Coronary artery (tissue), 2 donors: ENCODE data around the gene PTBP1.
"Not testable (repeated sequence)": the region's sequence is repeated elsewhere in the genome, so short reads cannot be mapped to it uniquely, and the experiment has no call there.

Experiments
- DNase-seq: peaks from one replicate; pipeline ENCODE4 v3.0.0-alpha.2; 2017; ENCODE audit warnings: low spot score
- H3K27ac ChIP-seq, 2 donors: fragments of 200-600 bp; sonication (generic); one replicate each; pipeline ENCODE4 v1.5.1; 2016 to 2019
- H3K4me3 ChIP-seq: fragments of 200-600 bp; sonication (generic); 2 replicates; pipeline ENCODE4 v1.5.1; 2016; ENCODE audit warnings: mild to moderate bottlenecking, moderate library complexity
- CTCF ChIP-seq: fragments of 200-600 bp; sonication (generic); IDR thresholded peaks from one replicate; pipeline ENCODE4 v1.5.1; 2019; ENCODE audit warnings: antibody characterized with exemption

PTBP1 gene

GRCh38 chr19:815775-816499 lies 18.7 kb downstream of the PTBP1 start:
- Histone ChIP-seq H3K4me3 (no peak overlapping the region), H3K27ac (no peak overlapping the region)
- DNase-seq: no peak
- no peak for TF ChIP-seq CTCF

DNA sequence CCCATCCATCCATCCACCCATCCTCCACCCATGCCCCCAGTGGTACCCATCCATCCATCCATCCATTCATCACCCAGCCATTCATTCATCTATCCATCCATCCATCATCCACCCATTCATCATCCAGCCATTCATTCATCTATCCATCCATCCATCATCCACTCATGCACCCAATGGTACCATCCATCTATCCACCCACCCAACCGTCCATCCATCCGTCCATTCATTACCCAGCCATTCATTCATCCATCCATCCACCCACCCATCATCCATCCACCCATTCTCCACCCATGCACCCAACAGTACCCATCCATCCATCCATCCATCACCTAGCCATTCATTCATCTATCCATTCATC lies 19.2 kb downstream of the PTBP1 start:
- Histone ChIP-seq H3K4me3 (no peak overlapping the region), H3K27ac (no peak overlapping the region)
- TF ChIP-seq CTCF: no peak
- DNase-seq: no peak

DNA sequence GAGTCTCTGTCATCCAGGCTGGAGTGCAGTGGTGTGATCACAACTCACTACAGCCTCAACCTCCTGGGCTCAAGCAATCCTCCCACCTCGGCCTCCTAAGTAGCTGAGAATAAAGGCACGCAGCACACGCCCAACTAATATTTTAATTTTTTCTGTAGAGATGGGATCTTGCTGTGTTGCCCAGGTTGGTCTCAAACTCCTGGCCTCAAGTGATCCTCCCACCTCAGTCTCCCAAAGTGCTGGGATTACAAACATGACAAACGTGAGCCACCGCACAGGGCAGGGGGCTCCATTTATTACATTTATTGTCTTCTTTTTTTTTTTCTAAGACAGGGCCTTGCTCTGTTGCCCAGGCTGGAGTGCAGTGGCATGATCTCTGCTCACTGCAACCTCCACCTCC lies 23.0 kb downstream of the PTBP1 start:
- H3K27ac ChIP-seq, H3K4me3 ChIP-seq, DNase-seq: not testable (repeated sequence)

DNA sequence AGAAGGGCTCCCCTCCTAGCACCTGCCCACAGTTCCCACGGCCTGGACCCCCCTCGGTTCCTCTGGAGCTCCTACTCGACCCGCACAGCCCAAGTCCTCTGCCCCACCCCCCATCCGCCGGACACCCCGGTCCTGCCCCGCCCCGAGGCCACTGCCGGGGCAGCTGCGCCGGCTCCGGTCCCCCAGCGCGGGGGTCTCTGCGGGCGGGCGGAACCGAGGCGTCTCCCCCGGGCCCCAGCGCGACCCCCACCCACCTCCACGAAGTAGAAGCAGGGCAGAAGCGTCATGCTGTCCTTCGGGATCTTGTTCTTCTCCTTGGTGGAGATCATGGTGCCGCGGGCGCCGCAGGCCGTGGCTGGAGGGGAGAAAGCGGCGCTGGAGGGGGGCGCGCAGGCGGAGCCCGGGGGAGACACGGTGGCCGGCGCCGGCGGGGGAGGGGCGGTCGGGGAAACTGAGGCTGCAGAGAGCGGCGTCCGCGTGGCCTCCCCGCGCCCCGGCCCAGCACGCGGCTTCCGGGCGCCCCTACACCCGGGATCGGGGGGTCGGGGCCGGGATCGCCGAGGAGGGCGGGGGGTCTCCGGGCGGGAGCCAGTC lies 24.1 kb downstream of the PTBP1 start:
- TF ChIP-seq CTCF: no peak
- DNase-seq: no peak
- peak overlapping the region; percentile 66 for H3K4me3 ChIP-seq
- H3K27ac ChIP-seq: no peak overlapping the region

DNA sequence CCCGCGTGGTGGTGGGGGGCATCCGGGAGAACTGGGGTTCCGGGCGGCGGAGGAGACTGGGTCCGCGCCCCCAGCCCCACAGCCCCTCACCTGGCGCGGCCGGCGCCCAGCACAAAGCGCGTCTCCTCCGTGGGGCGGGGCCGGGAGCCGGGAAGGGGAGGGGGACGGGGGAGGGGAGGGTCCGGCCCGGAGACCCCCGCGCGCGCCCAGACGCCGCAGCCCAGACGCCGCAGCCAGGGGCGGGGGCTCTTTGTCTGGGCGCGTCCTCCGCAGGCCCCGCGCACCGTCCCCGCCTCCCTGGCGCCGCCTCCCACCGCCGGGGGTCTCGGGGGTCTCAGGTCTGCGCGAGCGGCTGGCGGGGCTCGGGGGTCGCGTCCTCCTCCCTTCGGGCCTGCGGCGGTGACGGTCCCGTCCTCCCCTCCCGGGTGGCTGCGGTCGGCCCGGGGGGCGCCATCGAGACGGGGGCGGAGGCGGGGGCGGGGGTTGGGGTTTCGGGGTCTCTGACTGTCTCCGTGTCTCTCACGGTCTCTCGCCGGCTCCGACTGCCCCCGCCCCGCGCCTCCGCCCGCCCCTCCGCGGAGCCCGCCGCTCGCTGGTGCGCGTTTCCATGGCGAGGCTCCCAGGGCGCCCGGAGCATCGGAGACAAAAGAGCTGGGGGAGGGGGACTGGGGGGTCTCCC lies 24.7 kb downstream of the PTBP1 start, which contains the start of gene PLPPR3:
Gene PLPPR3 (minus strand): TSS at position 131 of the 679 bp plus-strand sequence. CDS start 396 bp downstream, outside the sequence.
- no peak for TF ChIP-seq CTCF
- DNase-seq: no peak
- Histone ChIP-seq H3K4me3 (peak within 1 kb of the TSS; percentile 66), H3K27ac (no peak within 1 kb of the TSS)

- Histone ChIP-seq H3K27ac (no peak overlapping the region), H3K4me3 (no peak overlapping the region)
- TF ChIP-seq CTCF: no peak
- no peak for DNase-seq
These were observed 26.4 kb downstream of the PTBP1 start for GRCh38 chr19:823565-824121.

DNA sequence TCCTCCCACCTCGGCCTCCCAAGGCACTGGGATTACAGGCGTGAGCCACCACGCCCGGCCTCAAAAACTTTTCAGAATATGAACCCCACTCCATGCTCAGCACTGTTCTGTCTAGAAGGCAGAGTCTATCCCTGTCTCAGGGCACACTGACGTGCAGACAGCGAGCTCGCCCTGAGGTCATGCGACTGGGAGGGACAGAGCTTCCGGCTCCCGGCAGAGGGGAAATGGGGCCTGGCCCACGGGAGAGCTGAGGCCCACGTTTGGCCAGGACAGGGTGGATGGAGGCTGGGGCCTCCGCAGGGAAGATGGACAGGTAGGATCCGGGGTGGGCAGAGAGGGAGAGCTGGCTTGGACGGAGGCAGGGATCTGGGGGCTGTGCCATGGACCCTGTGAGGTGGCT lies 27.6 kb downstream of the PTBP1 start:
- Histone ChIP-seq H3K27ac (no peak overlapping the region), H3K4me3 (no peak overlapping the region)
- DNase-seq: no peak
- TF ChIP-seq CTCF: no peak
